ENCODE results near the gene NAV2. TPM values are rescaled to one million over a fixed set of nuclear protein-coding genes. Genes with fewer than 3 reads are reported as not detected.

NAV2 gene
- total RNA-seq, 1 donor from 2014 or later = 11.1 TPM

GRCh38 chr11:20020716-20021115, 308.1 kb downstream of the NAV2 start:
- H3K4me3 ChIP-seq (ENCODE audit: low read depth, low read length) = no peak overlapping the region
- no peak for FAIRE-seq
- no peak for TF ChIP-seq CTCF (IDR thresholded peaks at IDR 0.05; ENCODE audit: insufficient read depth, low read length, severe bottlenecking)

GRCh38 chr11:20021212-20021611, 308.6 kb downstream of the NAV2 start:
- DNase-seq (ENCODE audit: low read depth) = peak; percentile 81
- Histone ChIP-seq H3K27me3 (ENCODE audit: control insufficient read depth, insufficient read depth, low read length) (no peaks in the 10 kb centered on the region), H3K36me3 (ENCODE audit: control insufficient read depth, insufficient read depth, low read length) (no peaks in the 10 kb centered on the region), H3K4me3 (ENCODE audit: low read depth, low read length) (no peak overlapping the region)
- no peak for FAIRE-seq
- no peak for TF ChIP-seq CTCF (IDR thresholded peaks at IDR 0.05; ENCODE audit: insufficient read depth, low read length, severe bottlenecking)

More at GRCh38 chr11:20020716-20021115, 308.1 kb downstream of the NAV2 start:
- Histone ChIP-seq H3K36me3 (ENCODE audit: control insufficient read depth, insufficient read depth, low read length) (no peaks in the 10 kb centered on the region), H3K27me3 (ENCODE audit: control insufficient read depth, insufficient read depth, low read length) (no peaks in the 10 kb centered on the region)
- no peak for DNase-seq (ENCODE audit: low read depth)

- H3K4me3 ChIP-seq (ENCODE audit: low read depth, low read length) = no peak overlapping the region
- H3K36me3 ChIP-seq (ENCODE audit: control insufficient read depth, insufficient read depth, low read length) = no peaks in the 10 kb centered on the region
- no peak for TF ChIP-seq CTCF (IDR thresholded peaks at IDR 0.05; ENCODE audit: insufficient read depth, low read length, severe bottlenecking)
- H3K27me3 ChIP-seq (ENCODE audit: control insufficient read depth, insufficient read depth, low read length) = no peaks in the 10 kb centered on the region
- no peak for FAIRE-seq
- DNase-seq (ENCODE audit: low read depth) = no peak
These were observed 309.2 kb downstream of the NAV2 start for GRCh38 chr11:20021771-20022362.

DNA sequence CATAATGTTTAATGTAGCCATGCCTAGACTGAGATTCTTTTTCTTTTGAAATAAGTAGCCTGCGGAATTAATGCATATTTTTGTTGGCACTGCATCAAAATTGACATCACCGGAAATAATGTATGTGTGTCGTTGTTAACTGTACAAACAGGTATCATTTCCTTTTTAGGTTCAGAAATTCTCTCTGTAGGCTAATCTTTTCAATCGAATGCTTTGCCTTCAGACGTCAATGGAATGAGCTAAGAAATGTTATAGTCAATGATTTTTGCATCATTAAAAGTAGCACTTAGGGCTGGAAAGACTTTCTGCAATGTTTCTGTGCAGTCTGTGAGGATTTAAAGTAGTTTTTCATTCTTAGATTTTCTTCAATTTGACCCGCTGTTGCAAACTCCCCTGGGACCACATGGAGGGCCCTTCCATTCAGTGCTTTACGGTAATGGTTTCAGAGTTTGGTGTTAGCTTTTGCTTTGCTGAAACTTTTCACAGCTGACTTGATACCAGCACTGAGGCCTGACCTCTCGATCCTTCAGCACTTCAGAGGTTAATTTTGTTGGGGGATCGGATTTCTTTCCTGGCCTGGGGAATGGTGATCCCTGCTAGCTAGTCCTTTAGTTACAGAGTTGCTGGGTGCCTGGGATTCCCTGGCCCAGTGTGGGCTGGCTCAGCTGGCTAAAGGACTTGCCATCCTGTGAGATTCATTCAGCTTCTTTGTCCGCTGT, 309.9 kb downstream of the NAV2 start:
- H3K27me3 ChIP-seq (ENCODE audit: control insufficient read depth, insufficient read depth, low read length) = no peaks in the 10 kb centered on the region
- no peak for FAIRE-seq

DNA sequence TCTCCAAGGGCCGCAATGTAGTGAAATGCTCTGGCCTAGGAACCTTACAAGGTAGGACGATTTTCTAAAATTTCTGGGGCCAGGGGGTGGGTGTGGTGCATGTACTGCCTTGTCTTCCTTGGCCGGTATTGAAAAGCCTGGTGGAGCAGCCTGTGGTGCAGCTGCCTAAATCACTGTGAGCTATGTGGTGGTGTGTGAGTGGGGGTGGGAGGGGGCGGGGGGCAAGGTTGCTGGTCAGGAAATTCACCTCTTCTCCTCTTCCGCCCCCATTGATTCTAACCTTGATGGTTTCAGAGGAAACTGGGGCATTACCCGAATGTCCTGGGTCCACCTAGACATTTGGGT, 310.4 kb downstream of the NAV2 start:
- no peak for TF ChIP-seq CTCF (IDR thresholded peaks at IDR 0.05; ENCODE audit: insufficient read depth, low read length, severe bottlenecking)
- no peak for FAIRE-seq
- peak overlapping the region; percentile 62 for H3K4me3 ChIP-seq (ENCODE audit: low read depth, low read length)
- DNase-seq (ENCODE audit: low read depth) = no peak
- H3K27me3 ChIP-seq (ENCODE audit: control insufficient read depth, insufficient read depth, low read length) = no peaks in the 10 kb centered on the region
- H3K36me3 ChIP-seq (ENCODE audit: control insufficient read depth, insufficient read depth, low read length) = no peaks in the 10 kb centered on the region

More for the DNA sequence above, 309.9 kb downstream of the NAV2 start:
- H3K4me3 ChIP-seq (ENCODE audit: low read depth, low read length) = peak overlapping the region; percentile 62
- no peaks in the 10 kb centered on the region for H3K36me3 ChIP-seq (ENCODE audit: control insufficient read depth, insufficient read depth, low read length)
- peak; percentile 89 for DNase-seq (ENCODE audit: low read depth)
- TF ChIP-seq CTCF (IDR thresholded peaks at IDR 0.05; ENCODE audit: insufficient read depth, low read length, severe bottlenecking) = no peak

Measured in bronchial epithelial cell (primary cell).